ENCODE results near the gene TDP1. TPM values are rescaled to one million over a fixed set of nuclear protein-coding genes. Genes with fewer than 3 reads are reported as not detected.

The TDP1 gene
- total and polyA plus RNA-seq, 4 donors = 3.3 to 10.6 (median 4.2) TPM

DNA sequence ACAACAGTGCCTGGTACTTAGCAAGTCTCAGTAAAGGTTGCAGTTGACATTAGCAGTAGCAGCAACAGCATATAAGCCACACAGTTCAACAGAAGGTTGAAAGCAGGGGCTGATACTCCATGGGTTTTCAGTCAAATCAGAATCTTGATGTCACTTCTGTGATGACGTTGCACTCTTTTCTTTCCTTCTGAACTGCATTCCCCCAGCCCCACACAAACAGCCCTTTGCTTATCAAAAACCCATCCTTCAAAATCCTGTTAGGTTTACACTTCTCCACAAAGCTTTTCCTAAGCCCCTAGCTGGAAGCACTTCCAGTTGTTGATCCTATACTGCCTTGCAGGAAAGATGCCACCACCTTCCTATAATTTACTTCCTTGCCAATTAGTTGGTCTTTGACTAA lies 72.1 kb downstream of the TDP1 start:
- 85% methylated on average over 1 of the region's 1 CpG for WGBS
- no peaks in the 10 kb centered on the region for H3K9me3 ChIP-seq (ENCODE audit: control insufficient read depth in 4 of 4, low read length in 3 of 4)
- no peak overlapping the region for H3K27ac ChIP-seq (ENCODE audit: low read depth in 1 of 2, low read length in 2 of 2)
- peaks cover 0 to 13% (median 3%) of the 10 kb centered on the region in 4 donors for H3K36me3 ChIP-seq (ENCODE audit: control insufficient read depth in 4 of 4, insufficient read depth in 3 of 4, low read depth in 1 of 4, low read length in 3 of 4)
- no peak overlapping the region for H3K4me3 ChIP-seq (ENCODE audit: low read depth in 1 of 3, low read length in 3 of 3)
- H3K9ac ChIP-seq (ENCODE audit: low read depth in 1 of 2, low read length in 2 of 2) = no peak overlapping the region
- no peak for DNase-seq (ENCODE audit: low spot score)
- TF ChIP-seq EGR1 (IDR thresholded peaks at IDR 0.05; ENCODE audit: low read depth in 2 of 2) (no peak), TAF1 (conservative IDR thresholded peaks at IDR 0.05) (no peak), FOXA1 (IDR thresholded peaks at IDR 0.05) (no peak), HNF4A (conservative IDR thresholded peaks at IDR 0.05) (no peak), NR2F2 (IDR thresholded peaks at IDR 0.05) (no peak)
- TF ChIP-seq, protein P1, sequence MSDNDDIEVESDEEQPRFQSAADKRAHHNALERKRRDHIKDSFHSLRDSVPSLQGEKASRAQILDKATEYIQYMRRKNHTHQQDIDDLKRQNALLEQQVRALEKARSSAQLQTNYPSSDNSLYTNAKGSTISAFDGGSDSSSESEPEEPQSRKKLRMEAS (IDR thresholded peaks at IDR 0.05) = no peak
- no peaks in the 10 kb centered on the region for H3K4me1 ChIP-seq (ENCODE audit: control insufficient read depth in 4 of 4, insufficient read depth in 4 of 4, low read length in 3 of 4)
- no peaks in the 10 kb centered on the region for H3K27me3 ChIP-seq (ENCODE audit: control insufficient read depth in 4 of 4, insufficient read depth in 4 of 4, low read length in 3 of 4)

DNA sequence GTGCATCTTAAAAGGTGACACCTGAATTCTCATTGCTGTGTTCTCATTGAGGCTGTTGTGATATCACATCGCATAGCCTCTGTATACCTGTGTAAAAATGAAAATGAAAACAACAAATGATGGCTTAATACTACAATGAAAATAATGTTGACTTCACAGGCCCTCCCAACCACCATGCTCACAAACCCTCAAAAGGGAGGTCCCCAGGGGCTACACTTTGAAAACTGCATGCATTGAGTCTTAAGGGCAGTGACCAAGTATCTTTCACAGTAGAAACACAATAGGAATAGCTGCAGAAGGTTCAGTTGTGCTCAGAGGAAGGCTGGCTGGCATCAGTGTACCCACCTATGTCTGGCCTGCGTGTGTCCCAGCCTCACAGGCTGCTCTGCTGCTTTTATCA lies 78.4 kb downstream of the TDP1 start:
- Histone ChIP-seq H3K27ac (ENCODE audit: low read depth in 1 of 2, low read length in 2 of 2) (no peak overlapping the region), H3K9ac (ENCODE audit: low read depth in 1 of 2, low read length in 2 of 2) (no peak overlapping the region), H3K36me3 (ENCODE audit: control insufficient read depth in 4 of 4, insufficient read depth in 3 of 4, low read depth in 1 of 4, low read length in 3 of 4) (peaks cover 0 to 13% (median 5%) of the 10 kb centered on the region in 4 donors), H3K4me1 (ENCODE audit: control insufficient read depth in 4 of 4, insufficient read depth in 4 of 4, low read length in 3 of 4) (no peaks in the 10 kb centered on the region), H3K9me3 (ENCODE audit: control insufficient read depth in 4 of 4, low read length in 3 of 4) (no peaks in the 10 kb centered on the region), H3K4me3 (ENCODE audit: low read depth in 1 of 3, low read length in 3 of 3) (no peak overlapping the region), H3K27me3 (ENCODE audit: control insufficient read depth in 4 of 4, insufficient read depth in 4 of 4, low read length in 3 of 4) (no peaks in the 10 kb centered on the region)
- TF ChIP-seq RXRA (IDR thresholded peaks at IDR 0.05) = no peak
- TF ChIP-seq HNF4G (IDR thresholded peaks at IDR 0.05) = no peak
- TF ChIP-seq GABPA (IDR thresholded peaks at IDR 0.05 in 1 of 2, conservative IDR thresholded peaks at IDR 0.05 in 1 of 2) = no peak
- TF ChIP-seq, protein P2, sequence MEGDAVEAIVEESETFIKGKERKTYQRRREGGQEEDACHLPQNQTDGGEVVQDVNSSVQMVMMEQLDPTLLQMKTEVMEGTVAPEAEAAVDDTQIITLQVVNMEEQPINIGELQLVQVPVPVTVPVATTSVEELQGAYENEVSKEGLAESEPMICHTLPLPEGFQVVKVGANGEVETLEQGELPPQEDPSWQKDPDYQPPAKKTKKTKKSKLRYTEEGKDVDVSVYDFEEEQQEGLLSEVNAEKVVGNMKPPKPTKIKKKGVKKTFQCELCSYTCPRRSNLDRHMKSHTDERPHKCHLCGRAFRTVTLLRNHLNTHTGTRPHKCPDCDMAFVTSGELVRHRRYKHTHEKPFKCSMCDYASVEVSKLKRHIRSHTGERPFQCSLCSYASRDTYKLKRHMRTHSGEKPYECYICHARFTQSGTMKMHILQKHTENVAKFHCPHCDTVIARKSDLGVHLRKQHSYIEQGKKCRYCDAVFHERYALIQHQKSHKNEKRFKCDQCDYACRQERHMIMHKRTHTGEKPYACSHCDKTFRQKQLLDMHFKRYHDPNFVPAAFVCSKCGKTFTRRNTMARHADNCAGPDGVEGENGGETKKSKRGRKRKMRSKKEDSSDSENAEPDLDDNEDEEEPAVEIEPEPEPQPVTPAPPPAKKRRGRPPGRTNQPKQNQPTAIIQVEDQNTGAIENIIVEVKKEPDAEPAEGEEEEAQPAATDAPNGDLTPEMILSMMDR (IDR thresholded peaks at IDR 0.05; ENCODE audit: low read depth, low read length, missing input control) = no peak
- TF ChIP-seq EGR1 (IDR thresholded peaks at IDR 0.05; ENCODE audit: low read depth in 2 of 2) = no peak
- no peak for TF ChIP-seq RAD21 (IDR thresholded peaks at IDR 0.05)
- no peak for TF ChIP-seq YY1 (IDR thresholded peaks at IDR 0.05)
- TF ChIP-seq FOXA1 (IDR thresholded peaks at IDR 0.05) = no peak
- TF ChIP-seq, protein P1 (IDR thresholded peaks at IDR 0.05) = no peak
- TF ChIP-seq, protein P3, sequence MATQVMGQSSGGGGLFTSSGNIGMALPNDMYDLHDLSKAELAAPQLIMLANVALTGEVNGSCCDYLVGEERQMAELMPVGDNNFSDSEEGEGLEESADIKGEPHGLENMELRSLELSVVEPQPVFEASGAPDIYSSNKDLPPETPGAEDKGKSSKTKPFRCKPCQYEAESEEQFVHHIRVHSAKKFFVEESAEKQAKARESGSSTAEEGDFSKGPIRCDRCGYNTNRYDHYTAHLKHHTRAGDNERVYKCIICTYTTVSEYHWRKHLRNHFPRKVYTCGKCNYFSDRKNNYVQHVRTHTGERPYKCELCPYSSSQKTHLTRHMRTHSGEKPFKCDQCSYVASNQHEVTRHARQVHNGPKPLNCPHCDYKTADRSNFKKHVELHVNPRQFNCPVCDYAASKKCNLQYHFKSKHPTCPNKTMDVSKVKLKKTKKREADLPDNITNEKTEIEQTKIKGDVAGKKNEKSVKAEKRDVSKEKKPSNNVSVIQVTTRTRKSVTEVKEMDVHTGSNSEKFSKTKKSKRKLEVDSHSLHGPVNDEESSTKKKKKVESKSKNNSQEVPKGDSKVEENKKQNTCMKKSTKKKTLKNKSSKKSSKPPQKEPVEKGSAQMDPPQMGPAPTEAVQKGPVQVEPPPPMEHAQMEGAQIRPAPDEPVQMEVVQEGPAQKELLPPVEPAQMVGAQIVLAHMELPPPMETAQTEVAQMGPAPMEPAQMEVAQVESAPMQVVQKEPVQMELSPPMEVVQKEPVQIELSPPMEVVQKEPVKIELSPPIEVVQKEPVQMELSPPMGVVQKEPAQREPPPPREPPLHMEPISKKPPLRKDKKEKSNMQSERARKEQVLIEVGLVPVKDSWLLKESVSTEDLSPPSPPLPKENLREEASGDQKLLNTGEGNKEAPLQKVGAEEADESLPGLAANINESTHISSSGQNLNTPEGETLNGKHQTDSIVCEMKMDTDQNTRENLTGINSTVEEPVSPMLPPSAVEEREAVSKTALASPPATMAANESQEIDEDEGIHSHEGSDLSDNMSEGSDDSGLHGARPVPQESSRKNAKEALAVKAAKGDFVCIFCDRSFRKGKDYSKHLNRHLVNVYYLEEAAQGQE (IDR thresholded peaks at IDR 0.05) = no peak
- no peak for TF ChIP-seq HNF4A (conservative IDR thresholded peaks at IDR 0.05)
- no peak for DNase-seq (ENCODE audit: low spot score)
- WGBS = 96% methylated on average over 2 of the region's 2 CpGs
